ENCODE measurements around the gene ARHGEF12.

DNA sequence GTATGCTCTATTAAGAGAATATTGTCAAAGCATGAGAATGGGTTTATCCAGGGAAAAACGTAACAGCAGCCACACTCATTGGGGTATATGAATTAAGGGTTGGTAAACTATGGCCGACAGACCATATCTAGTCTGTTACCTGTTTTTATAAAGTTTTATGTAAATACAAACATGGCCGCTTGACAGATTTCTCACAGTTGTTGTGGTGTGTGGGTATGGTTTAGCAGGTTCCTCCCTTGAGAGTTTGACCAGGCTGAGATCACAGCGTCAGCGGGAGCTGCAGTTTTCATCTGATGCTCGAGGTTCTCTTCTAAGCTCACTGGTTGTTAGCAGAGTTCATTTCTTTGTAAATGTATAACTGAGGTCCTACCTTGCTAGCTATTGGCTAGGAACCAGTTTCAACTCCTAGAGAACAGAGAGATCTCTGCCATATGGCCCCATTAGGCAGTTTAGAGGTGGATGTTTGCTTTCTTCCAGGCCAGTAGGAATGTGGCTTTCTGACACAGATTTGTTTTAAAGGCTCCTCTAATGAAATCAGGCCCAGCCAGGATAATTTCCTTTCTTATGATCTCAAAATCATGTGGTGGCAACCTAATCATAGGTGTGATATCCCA lies 129.8 kb downstream of the ARHGEF12 start:
- TF ChIP-seq YY1 (IDR thresholded peaks at IDR 0.05; ENCODE audit: insufficient read depth, insufficient read length) (no peak), ZNF274 (IDR thresholded peaks at IDR 0.05; ENCODE audit: low read depth, low read length) (no peak)

Measured in NT2/D1 (cell line).